K562 (cell line): ENCODE measurements around the gene C22orf31. TPM values are rescaled to one million over a fixed set of nuclear protein-coding genes. Genes with fewer than 3 reads are reported as not detected.

ENCODE experiments used
- ATF1 ChIP-seq, 2 experiments: fragments of 450-650 bp in 1 of 2; IDR thresholded peaks; 2 replicates each; pipeline ENCODE4 v1.6.1; 2016; ENCODE audit warnings: missing compliant biosample characterization in 1 of 2, missing genetic modification characterization in 1 of 2
- COPS2 ChIP-seq: fragments of 450-650 bp; conservative IDR thresholded peaks from 2 replicates; pipeline ENCODE4 v1.6.1; 2016; ENCODE audit warnings: mild to moderate bottlenecking, moderate library complexity
- CXXC5 ChIP-seq: fragments of 250-450 bp; sonication (Bioruptor Pico); IDR thresholded peaks from 2 replicates; pipeline ENCODE4 v1.8.0; 2022; ENCODE audit warnings: inconsistent platforms, mild to moderate bottlenecking, moderate library complexity
- DPF2 ChIP-seq: fragments of 450-650 bp; IDR thresholded peaks from 2 replicates; pipeline ENCODE4 v1.6.1; 2016
- ELK3 ChIP-seq: fragments of 450-650 bp; formaldehyde crosslinking; IDR thresholded peaks from 2 replicates; pipeline ENCODE4 v1.4.0; 2020; ENCODE audit warnings: mild to moderate bottlenecking
- HDAC1 ChIP-seq, 2 experiments: fragments of 450-650 bp; IDR thresholded peaks; 2 replicates each; pipeline ENCODE4 v1.6.1; 2016 to 2017; ENCODE audit warnings: inconsistent platforms in 1 of 2, mild to moderate bottlenecking in 1 of 2, moderate library complexity in 1 of 2
- KAT2B ChIP-seq: IDR thresholded peaks from one replicate; pipeline ENCODE4 v1.6.1; 2012; ENCODE audit warnings: low read depth, mild to moderate bottlenecking, control low read depth, inconsistent platforms, low read length, moderate library complexity
- MEIS2 ChIP-seq: fragments of 450-650 bp; IDR thresholded peaks from 2 replicates; pipeline ENCODE4 v1.6.1; 2014; ENCODE audit warnings: mild to moderate bottlenecking; ENCODE audit not compliant: partially characterized antibody
- NFIC ChIP-seq: fragments of 450-650 bp; IDR thresholded peaks from 2 replicates; pipeline ENCODE4 v1.6.1; 2017; ENCODE audit warnings: mild to moderate bottlenecking, inconsistent platforms
- NR2C1 ChIP-seq, 2 experiments: fragments of 450-650 bp; IDR thresholded peaks; 2 replicates each; pipeline ENCODE4 v1.6.1; 2017; ENCODE audit warnings: mild to moderate bottlenecking in 2 of 2, antibody characterized with exemption in 1 of 2, inconsistent platforms in 1 of 2, missing compliant biosample characterization in 1 of 2, missing genetic modification characterization in 1 of 2
- NRF1 ChIP-seq, 2 experiments: fragments of 450-650 bp; IDR thresholded peaks in 1 of 2; conservative IDR thresholded peaks in 1 of 2; 2 replicates each; pipeline ENCODE4 v1.6.1; 2014; ENCODE audit warnings: mild to moderate bottlenecking in 2 of 2
- RBFOX2 ChIP-seq: fragments of 200-400 bp; formaldehyde crosslinking; IDR thresholded peaks from 2 replicates; pipeline ENCODE4 v1.6.1; 2017; ENCODE audit warnings: low read depth, mild to moderate bottlenecking, low read length, moderate library complexity
- SMAD4 ChIP-seq: fragments of 250-450 bp; sonication (Bioruptor Pico); conservative IDR thresholded peaks from 2 replicates; pipeline ENCODE4 v1.8.0; 2021; ENCODE audit warnings: inconsistent platforms, mild to moderate bottlenecking, moderate library complexity
- SMARCB1 ChIP-seq: IDR thresholded peaks from 2 replicates; pipeline ENCODE4 v1.6.1; 2011; ENCODE audit warnings: improper control_type of control experiment, low read depth; ENCODE audit not compliant: insufficient read length
- SMARCE1 ChIP-seq: fragments of 450-650 bp; IDR thresholded peaks from 2 replicates; pipeline ENCODE4 v1.7.1; 2016; ENCODE audit warnings: mild to moderate bottlenecking
- TEAD2 ChIP-seq: fragments of 450-650 bp; IDR thresholded peaks from 2 replicates; pipeline ENCODE4 v1.6.1; 2016; ENCODE audit warnings: missing genetic modification characterization, control low read depth, missing compliant biosample characterization
- U2AF1 ChIP-seq: fragments of 200-400 bp; formaldehyde crosslinking; optimal IDR thresholded peaks from 2 replicates; pipeline ENCODE3; 2017; ENCODE audit warnings: mild to moderate bottlenecking, low read depth, low read length, moderate library complexity
- VEZF1 ChIP-seq: fragments of 200-800 bp; sonication (Bioruptor generic); IDR thresholded peaks from 2 replicates; pipeline ENCODE4 v1.6.1; 2017; ENCODE audit warnings: missing genetic modification characterization, missing compliant biosample characterization
- XRCC5 ChIP-seq: fragments of 200-400 bp; formaldehyde crosslinking; IDR thresholded peaks from 2 replicates; pipeline ENCODE4 v1.6.1; 2017; ENCODE audit warnings: low read depth, mild to moderate bottlenecking, low read length
- YY1 ChIP-seq, 3 experiments: IDR thresholded peaks; 2 replicates each; pipeline ENCODE4 v1.6.1; 2011; ENCODE audit warnings: low read length in 2 of 3, mild to moderate bottlenecking in 2 of 3, moderate library complexity in 2 of 3, borderline replicate concordance in 1 of 3, control low read depth in 1 of 3, low read depth in 1 of 3; ENCODE audit not compliant: insufficient read depth in 3 of 3, insufficient replicate concordance in 2 of 3, control insufficient read depth in 1 of 3, insufficient read length in 1 of 3; ENCODE audit errors: extremely low read depth in 1 of 3
- ZBTB17 ChIP-seq: fragments of 450-650 bp; formaldehyde crosslinking; IDR thresholded peaks from 2 replicates; pipeline ENCODE4 v1.4.0; 2020; ENCODE audit warnings: mild to moderate bottlenecking
- ZFP36 ChIP-seq: fragments of 150-350 bp; IDR thresholded peaks from 2 replicates; pipeline ENCODE4 v1.6.1; 2018; ENCODE audit warnings: low read length, low read depth; ENCODE audit not compliant: partially characterized antibody
- ZNF431 ChIP-seq: sonication (generic); formaldehyde crosslinking; IDR thresholded peaks from 2 replicates; pipeline ENCODE4 v1.8.0; 2022; ENCODE audit warnings: mild to moderate bottlenecking, missing genetic modification reagents
- ZNF584 ChIP-seq: fragments of 200-800 bp; sonication (Bioruptor generic); IDR thresholded peaks from 2 replicates; pipeline ENCODE4 v1.6.1; 2016; ENCODE audit warnings: low read depth, mild to moderate bottlenecking, missing genetic modification characterization, missing compliant biosample characterization
- ZNF707 ChIP-seq: fragments of 250-450 bp; sonication (Bioruptor Pico); conservative IDR thresholded peaks from 2 replicates; pipeline ENCODE4 v1.8.0; 2022; ENCODE audit warnings: inconsistent platforms, mild to moderate bottlenecking, moderate library complexity
- ZNF79 ChIP-seq: fragments of 250-450 bp; sonication (Bioruptor Pico); IDR thresholded peaks from 2 replicates; pipeline ENCODE4 v1.4.0; 2020; ENCODE audit warnings: low read depth, mild to moderate bottlenecking, moderate library complexity
- polyA plus RNA-seq, 8 experiments: library from polyadenylated mRNA; depleted of rRNA in 4 of 8; stranded (reverse) in 5 of 8; unstranded in 3 of 8; fragments of >200 nt; fragmentation: Nextera tagmentation in 2 of 8; fragmentation: Illumina TruSeq in 1 of 8; extraction: Ambion mirVana in 2 of 8; extraction: Trizol in 1 of 8; gene quantifications; 2 replicates each; pipeline versions ENCODE4 v1.2.1 to v1.2.3, GENCODE V29; 2011 to 2014; ENCODE audit warnings: inconsistent platforms in 1 of 8, missing spikeins in 1 of 8
- total RNA-seq, 7 experiments: library from RNA; depleted of rRNA in 6 of 7; stranded (reverse); fragments of >200 nt in 6 of 7; fragmentation: Illumina TruSeq in 2 of 7; extraction: Trizol in 2 of 7; gene quantifications; 2 replicates each; pipeline versions ENCODE4 v1.2.1 to v1.2.3, GENCODE V29; 2011 to 2021; ENCODE audit warnings: low replicate concordance in 1 of 7
- TF ChIP-seq, protein P1 (sequence below): sonication (generic); formaldehyde crosslinking; IDR thresholded peaks from 2 replicates; pipeline ENCODE4 v1.9.0; 2022; ENCODE audit warnings: mild to moderate bottlenecking, missing genetic modification reagents

Gene C22orf31
- total and polyA plus RNA-seq, 9 of the 15 experiments (the other 6 are each of a cell fraction or from before 2014, with no cell fraction given) = not detected

DNA sequence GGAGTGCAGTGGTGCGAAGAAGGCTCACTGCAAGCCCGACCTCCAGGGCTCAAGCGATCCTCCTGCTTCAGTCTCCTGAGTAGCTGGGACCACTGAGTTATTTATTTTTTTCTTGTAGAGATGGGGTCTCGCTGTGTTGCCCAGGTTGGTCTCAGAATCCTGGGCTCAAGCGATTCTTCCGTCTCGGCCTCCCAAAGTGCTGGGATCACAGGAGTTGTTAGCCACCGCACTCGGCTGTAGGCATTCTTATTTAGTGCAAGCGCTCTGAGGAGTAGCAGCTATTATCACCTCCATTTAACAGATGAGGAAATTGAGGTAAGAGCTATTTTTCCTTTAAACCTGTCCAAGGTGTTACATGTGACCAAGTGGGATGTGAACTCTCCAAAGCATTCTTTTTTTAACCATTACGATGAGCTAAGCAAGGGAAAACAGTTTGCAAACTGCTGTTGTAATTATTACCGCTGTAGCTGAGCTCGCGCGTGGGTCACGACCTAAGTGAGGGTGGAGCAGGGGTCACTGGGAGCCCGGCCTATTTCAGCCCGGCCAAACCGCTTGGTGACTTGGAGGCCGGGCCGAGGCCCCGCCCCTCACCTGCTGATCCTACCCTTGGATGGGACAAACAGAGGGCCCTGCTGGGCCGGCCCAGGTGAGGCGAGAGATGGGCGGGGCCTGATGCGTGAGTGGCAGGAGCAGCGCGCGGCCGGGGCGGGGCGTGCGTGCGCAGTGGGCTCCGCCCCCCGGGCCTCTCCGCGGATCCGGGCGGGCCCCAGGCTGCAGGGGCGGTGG is 10.8 kb upstream of the C22orf31 start (continued):
- TF ChIP-seq NRF1 (conservative IDR thresholded peaks at IDR 0.05 in 1 of 2, IDR thresholded peaks at IDR 0.05 in 1 of 2) (peak; percentile 88 to 89), TEAD2 (no peak), DPF2 (no peak), ZNF584 (CRISPR knock-in tag) (no peak), RBFOX2 (no peak), SMAD4 (CRISPR knock-in tag) (no peak), ELK3 (CRISPR knock-in tag) (no peak), SMARCB1 (no peak), MEIS2 (peak; percentile 58), KAT2B (no peak), COPS2 (no peak), NR2C1 (IDR thresholded peaks at IDR 0.05) (no peak), NR2C1 (tag; IDR thresholded peaks at IDR 0.05) (peak; percentile 67), ZBTB17 (CRISPR knock-in tag) (no peak), XRCC5 (no peak), ZFP36 (no peak), ZNF79 (CRISPR knock-in tag) (no peak), SMARCE1 (no peak), VEZF1 (CRISPR knock-in tag) (peak; percentile 32), ATF1 (CRISPR knock-in tag; IDR thresholded peaks at IDR 0.05) (no peak), ATF1 (tag; IDR thresholded peaks at IDR 0.05) (no peak), U2AF1 (no peak), ZNF431 (CRISPR knock-in tag) (no peak), CXXC5 (CRISPR knock-in tag) (peak; percentile 69), HDAC1 (IDR thresholded peaks at IDR 0.05) (no peak), NFIC (no peak), ZNF707 (no peak), YY1 (IDR thresholded peaks at IDR 0.05; ENCODE audit: borderline replicate concordance in 1 of 3, control insufficient read depth in 1 of 3, extremely low read depth in 1 of 3, insufficient read depth in 3 of 3, insufficient read length in 1 of 3, insufficient replicate concordance in 2 of 3, low read depth in 1 of 3, low read length in 2 of 3) (no peak)
- TF ChIP-seq, protein P1, sequence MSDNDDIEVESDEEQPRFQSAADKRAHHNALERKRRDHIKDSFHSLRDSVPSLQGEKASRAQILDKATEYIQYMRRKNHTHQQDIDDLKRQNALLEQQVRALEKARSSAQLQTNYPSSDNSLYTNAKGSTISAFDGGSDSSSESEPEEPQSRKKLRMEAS (CRISPR knock-in tag) = 0 out of 2 replicates have a peak, but pooled peaks have one; percentile 17
